SHP77 treated with DMSO at 0.1 percent for 48 hours (cell line): Measurements from ENCODE around the gene NAT8.
"Not testable (repeated sequence)": the region's sequence is repeated elsewhere in the genome, so short reads cannot be mapped to it uniquely, and the experiment has no call there.

ENCODE experiments used
- DNase-seq: peaks from one replicate; lab custom pipeline; 2025; lab: John Stamatoyannopoulos, UW

The NAT8 gene

DNA sequence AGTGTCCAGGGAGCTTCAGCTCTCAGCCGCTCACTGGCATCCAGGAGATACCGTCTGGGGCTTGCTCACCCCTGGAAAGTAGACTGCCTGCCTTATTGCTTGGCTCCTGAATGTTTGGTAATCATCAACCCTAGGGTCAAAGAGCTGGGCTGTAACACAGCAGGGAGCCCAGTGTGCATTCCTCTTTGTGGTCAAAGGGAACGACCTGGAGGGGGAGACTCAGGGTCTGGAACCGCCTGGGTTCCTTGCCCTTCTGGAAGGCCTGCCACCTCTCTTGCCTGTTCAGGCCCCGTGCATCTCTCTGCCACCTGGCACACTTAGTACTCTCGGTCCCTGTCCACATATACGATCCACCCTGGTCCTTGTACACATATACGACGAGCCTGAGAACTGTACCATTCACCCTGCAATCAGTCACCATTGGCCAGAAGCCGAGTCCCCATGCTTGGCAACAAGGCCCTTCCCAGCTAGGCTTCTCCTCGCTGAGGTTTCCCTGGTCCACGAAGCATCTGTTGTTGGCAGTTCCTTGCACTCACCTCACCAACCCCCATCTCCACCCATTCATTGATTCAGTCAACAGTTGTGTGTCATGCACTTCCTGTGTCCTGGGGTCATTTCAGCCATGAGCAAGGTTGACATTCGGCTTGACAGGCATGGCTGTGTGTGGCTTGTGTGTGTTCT, at the start of gene NAT8:
Gene NAT8, minus strand, starts transcription at position 85 of the 681 bp plus-strand sequence. CDS start 794 bp downstream, outside the sequence.
- DNase-seq: no peak

- peak; percentile 14 for DNase-seq
Observed at GRCh38 chr2:73690372-73691088, 48.3 kb upstream of the NAT8 start.

- not testable (repeated sequence) for DNase-seq
Observed at GRCh38 chr2:73688494-73688893, 46.3 kb upstream of the NAT8 start.

- DNase-seq: no peak
Observed at GRCh38 chr2:73685764-73686438, 43.7 kb upstream of the NAT8 start.

DNA sequence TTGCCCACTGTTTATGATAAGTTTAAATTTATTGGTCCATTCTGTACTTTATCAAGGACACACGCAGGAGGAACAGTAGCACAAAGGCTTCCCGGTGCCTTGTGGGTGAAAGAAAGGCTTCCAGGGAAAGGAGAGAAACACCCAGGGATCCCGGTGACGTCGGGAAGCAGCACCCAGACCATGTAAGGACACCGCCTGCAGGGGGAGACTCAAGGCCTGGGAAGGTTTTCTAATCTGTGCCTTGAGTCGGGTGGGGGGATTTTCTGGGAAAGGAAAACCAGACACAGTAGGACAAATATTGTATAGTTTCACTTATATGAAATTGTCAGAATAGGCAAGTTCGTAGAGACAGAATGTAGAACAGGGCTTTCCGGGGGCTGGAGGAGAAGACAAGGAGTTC, 42.7 kb upstream of the NAT8 start:
- DNase-seq: not testable (repeated sequence)

- DNase-seq: not testable (repeated sequence)
Observed at GRCh38 chr2:73684325-73684724, 42.1 kb upstream of the NAT8 start.

DNA sequence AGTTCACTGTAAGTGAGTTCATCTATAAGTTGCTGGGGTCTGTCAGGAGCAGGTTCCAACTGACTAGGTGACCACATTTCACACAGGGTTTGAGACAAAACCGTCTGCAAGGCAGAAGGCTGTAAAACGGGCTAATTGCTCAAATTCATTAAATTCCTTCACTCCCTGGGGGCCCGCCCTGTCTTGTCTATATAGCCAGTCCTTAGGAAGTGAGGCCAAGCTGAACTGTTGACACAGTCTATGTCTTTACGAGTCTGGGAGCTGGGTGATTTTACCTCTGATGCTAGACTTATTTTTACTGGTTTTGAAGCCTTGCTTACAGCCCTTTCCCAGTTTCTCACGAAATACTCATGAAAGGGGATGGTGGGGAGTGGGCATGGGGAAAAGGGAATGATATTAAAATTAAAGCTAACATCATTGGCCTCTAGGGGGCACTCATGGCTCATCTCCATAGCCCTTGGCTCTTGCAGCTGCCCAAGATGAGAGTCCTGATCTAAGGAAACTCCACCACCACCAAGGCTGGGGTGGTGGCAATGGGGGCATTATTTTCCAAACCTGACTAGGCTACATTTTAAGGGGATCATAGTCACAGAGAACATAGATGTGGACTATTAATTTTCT, 37.8 kb upstream of the NAT8 start:
- not testable (repeated sequence) for DNase-seq

- not testable (repeated sequence) for DNase-seq
Observed at GRCh38 chr2:73679237-73679636, 37.0 kb upstream of the NAT8 start.

GRCh38 chr2:73678008-73678407, 35.8 kb upstream of the NAT8 start:
- not testable (repeated sequence) for DNase-seq

DNA sequence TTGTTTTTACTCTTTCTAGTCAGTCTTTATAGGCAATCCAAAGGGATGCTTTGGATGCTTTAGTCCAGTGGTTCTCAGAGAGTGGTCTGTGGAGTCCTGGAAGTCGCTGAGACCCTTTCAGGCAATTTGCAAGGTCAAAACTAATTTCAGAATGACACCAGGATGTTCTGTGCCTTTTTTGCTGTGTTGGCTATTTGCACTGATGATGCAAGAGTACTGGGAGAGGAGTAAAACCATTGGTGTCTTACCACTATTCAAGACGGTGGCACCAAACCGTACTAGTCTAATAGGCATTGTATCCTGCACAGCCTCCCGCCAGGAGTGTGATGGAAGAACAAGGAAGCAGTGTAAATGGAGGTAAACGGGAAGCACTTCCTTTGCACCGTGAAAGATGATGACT, 34.0 kb upstream of the NAT8 start:
- DNase-seq: not testable (repeated sequence)

- not testable (repeated sequence) for DNase-seq
Observed at GRCh38 chr2:73674696-73675157, 32.5 kb upstream of the NAT8 start.

GRCh38 chr2:73669976-73670375, 27.8 kb upstream of the NAT8 start:
- DNase-seq: not testable (repeated sequence)

DNA sequence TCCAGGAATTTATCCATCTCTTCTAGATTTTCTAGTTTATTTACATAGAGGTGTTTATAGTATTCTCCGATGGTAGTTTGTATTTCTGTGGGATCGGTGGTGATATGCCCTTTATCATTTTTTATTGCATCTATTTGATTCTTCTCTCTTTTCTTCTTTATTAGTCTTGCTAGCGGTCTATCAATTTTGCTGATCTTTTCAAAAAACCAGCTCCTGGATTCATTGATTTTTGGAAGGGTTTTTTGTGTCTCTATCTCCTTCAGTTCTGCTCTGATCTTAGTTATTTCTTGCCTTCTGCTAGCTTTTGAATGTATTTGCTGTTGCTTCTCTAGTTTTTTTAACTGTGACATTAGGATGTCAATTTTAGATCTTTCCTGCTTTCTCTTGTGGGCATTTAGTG, 25.0 kb upstream of the NAT8 start:
- not testable (repeated sequence) for DNase-seq

DNA sequence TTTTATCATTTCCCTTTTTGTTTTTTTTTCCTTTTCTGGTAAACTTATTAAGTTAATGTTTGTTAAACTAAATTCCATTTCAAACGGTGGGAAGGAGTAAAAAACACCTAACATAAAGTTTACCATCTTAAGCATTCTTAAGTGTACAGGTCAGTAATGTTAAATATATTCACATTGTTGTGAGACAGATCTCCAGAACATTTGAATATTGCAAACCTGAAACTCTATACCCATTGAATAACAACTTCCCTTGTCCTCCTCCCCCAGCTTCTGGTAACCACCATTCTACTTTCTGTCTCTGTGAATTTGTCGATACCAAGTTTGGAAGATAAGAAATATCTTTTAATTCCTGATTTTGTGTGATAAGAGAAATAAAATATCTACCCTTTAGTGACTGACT, 12.0 kb upstream of the NAT8 start:
- DNase-seq: no peak

GRCh38 chr2:73652348-73652747, 10.1 kb upstream of the NAT8 start:
- no peak for DNase-seq

- DNase-seq: no peak
Observed at GRCh38 chr2:73651591-73652230, 9.5 kb upstream of the NAT8 start.

DNA sequence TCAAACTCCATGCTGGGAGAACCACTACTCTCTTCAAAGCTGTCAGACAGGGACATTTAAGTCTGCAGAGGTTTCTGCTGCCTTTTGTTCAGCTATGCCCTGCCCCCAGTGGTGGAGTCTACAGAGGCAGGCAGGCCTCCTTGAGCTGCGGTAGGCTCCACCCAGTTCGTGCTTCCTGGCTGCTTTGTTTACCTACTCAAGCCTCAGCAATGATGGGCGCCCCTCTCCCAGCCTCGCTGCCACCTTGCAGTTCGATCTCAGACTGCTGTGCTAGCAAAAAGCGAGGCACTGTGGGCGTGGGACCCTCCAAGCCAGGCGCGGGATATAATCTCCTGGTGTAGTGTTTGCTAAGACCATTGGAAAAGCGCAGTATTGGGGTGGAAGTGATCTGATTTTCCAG, 5.5 kb upstream of the NAT8 start:
- not testable (repeated sequence) for DNase-seq

- DNase-seq: no peak
Observed at GRCh38 chr2:73641767-73642062, 507 bp downstream of the NAT8 start.

- no peak for DNase-seq
Observed at GRCh38 chr2:73640946-73641766, 1.1 kb downstream of the NAT8 start.

- DNase-seq: no peak
Observed at GRCh38 chr2:73640511-73640911, 1.7 kb downstream of the NAT8 start.

DNA sequence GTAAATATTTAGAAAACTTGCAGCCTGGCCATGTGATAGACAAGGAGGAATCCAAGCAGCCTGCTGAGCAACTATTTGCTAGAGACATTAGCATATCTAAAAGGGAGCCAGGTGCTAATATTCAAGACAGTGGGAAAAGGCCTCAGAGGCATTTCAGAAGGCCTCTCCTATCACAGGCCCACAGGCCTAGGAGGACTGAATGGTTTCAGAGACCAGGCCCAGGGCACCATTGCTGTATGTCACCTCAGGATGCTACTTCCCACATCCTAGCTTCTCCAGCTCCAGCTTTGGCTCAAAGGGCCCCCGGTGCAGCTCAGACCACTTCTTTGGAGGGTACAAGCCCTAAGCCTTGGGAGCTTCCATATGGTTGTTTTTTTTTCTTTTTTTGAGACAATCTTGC, 3.8 kb downstream of the NAT8 start:
- DNase-seq: no peak
